PC-3 (cell line): Measurements from ENCODE around the gene CYP2J2. TPM values are rescaled to one million over a fixed set of nuclear protein-coding genes. Genes with fewer than 3 reads are reported as not detected.

ENCODE experiments used
- ATAC-seq: fragments of 200-7000 bp; cut with Tn5 transposase; 2 replicates; pipeline ENCODE4 v1.9.1; 2020; ENCODE audit warnings: mild to moderate bottlenecking, moderate library complexity
- BruUV-seq: library from RNA; stranded (reverse); fragments of 400-500 nt; replicated peaks from 2 replicates; lab custom pipeline; 2021; lab: Mats Ljungman, UMichigan
- CTCF ChIA-PET: fragments of 300-600 bp; sonication (Branson Sonifier 250); formaldehyde crosslinking; loops from one replicate; lab custom pipeline; 2022; ENCODE audit warnings: antibody characterized with exemption; lab: Charles Lee
- POLR2A ChIA-PET: fragments of 300-600 bp; sonication (Branson Sonifier 250); formaldehyde crosslinking; loops from one replicate; lab custom pipeline; 2022; ENCODE audit warnings: antibody characterized with exemption; ENCODE audit not compliant: unreplicated experiment; lab: Charles Lee
- DNase-seq: peaks from one replicate; pipeline ENCODE4 v3.0.0-alpha.2; 2015
- H2AFZ ChIP-seq: fragments of 300-600 bp; sonication (generic); 2 replicates; pipeline ENCODE4 v1.6.0; 2016; ENCODE audit warnings: antibody characterized with exemption, low read length
- H3F3A ChIP-seq: fragments of 300-600 bp; sonication (generic); one replicate; pipeline ENCODE4 v1.6.0; 2017; ENCODE audit warnings: antibody characterized with exemption, low read length, control low read depth, mild to moderate bottlenecking; ENCODE audit not compliant: unreplicated experiment
- H3K27ac ChIP-seq: fragments of 300-600 bp; sonication (generic); 2 replicates; pipeline ENCODE4 v1.5.1; 2016; ENCODE audit warnings: mild to moderate bottlenecking, low read length
- H3K27me3 ChIP-seq: fragments of 300-600 bp; sonication (generic); 2 replicates; pipeline ENCODE4 v1.6.1; 2016; ENCODE audit warnings: low read length, mixed read lengths
- H3K36me3 ChIP-seq: fragments of 300-600 bp; sonication (generic); 2 replicates; pipeline ENCODE4 v1.6.1; 2016; ENCODE audit warnings: low read depth, mixed run types, low read length, mixed read lengths
- H3K4me1 ChIP-seq: fragments of 300-600 bp; sonication (generic); 2 replicates; pipeline ENCODE4 v1.5.1; 2016; ENCODE audit warnings: low read length; ENCODE audit not compliant: insufficient read depth
- H3K4me2 ChIP-seq: fragments of 300-600 bp; sonication (generic); 2 replicates; pipeline ENCODE4 v1.6.0; 2016; ENCODE audit warnings: low read length
- H3K4me3 ChIP-seq: fragments of 300-600 bp; sonication (generic); 2 replicates; pipeline ENCODE4 v1.5.1; 2016; ENCODE audit warnings: mild to moderate bottlenecking, low read length, mixed read lengths
- H3K79me2 ChIP-seq: fragments of 300-600 bp; sonication (generic); 2 replicates; pipeline ENCODE4 v1.6.1; 2017; ENCODE audit warnings: low read length, mixed read lengths
- H3K9ac ChIP-seq: fragments of 300-600 bp; sonication (generic); 2 replicates; pipeline ENCODE4 v1.6.0; 2016; ENCODE audit warnings: mild to moderate bottlenecking, low read length
- H3K9me2 ChIP-seq: fragments of 300-600 bp; sonication (generic); replicated peaks from 2 replicates; pipeline ENCODE4 v1.6.1; 2016; ENCODE audit warnings: mixed run types, low read length, mixed read lengths
- H3K9me3 ChIP-seq: fragments of 300-600 bp; sonication (generic); 2 replicates; pipeline ENCODE4 v1.6.1; 2016; ENCODE audit warnings: low read length, mixed read lengths
- H4K20me1 ChIP-seq: fragments of 300-600 bp; sonication (generic); 2 replicates; pipeline ENCODE4 v1.6.1; 2016; ENCODE audit warnings: low read length, mixed read lengths
- CTCF ChIP-seq: fragments of 300-600 bp; sonication (generic); conservative IDR thresholded peaks from 2 replicates; pipeline ENCODE4 v1.5.1; 2017; ENCODE audit warnings: antibody characterized with exemption, low read depth, mild to moderate bottlenecking, low read length
- EZH2 ChIP-seq: fragments of 300-600 bp; sonication (generic); IDR thresholded peaks from one replicate; pipeline ENCODE4 v1.6.1; 2017; ENCODE audit warnings: antibody characterized with exemption, mild to moderate bottlenecking, low read length; ENCODE audit not compliant: unreplicated experiment
- EZH2phosphoT487 ChIP-seq: fragments of 300-600 bp; sonication (generic); IDR thresholded peaks from 2 replicates; pipeline ENCODE4 v1.6.1; 2018; ENCODE audit warnings: mild to moderate bottlenecking, antibody characterized with exemption, low read length, borderline replicate concordance
- intact Hi-C: fragments of 100-400 bp; cut with micrococcal nuclease; formaldehyde crosslinking; loops from 2 replicates; pipeline ENCODE4 v1.9.0; 2023
- total RNA-seq: library from RNA; depleted of rRNA; stranded (reverse); fragments of >200 nt; gene quantifications from 2 replicates; pipeline ENCODE4 v1.2.3, GENCODE V29; 2014

CYP2J2 gene
- total RNA-seq, 1 experiment from 2014 or later: 0.44 TPM

GRCh38 chr1:59949648-59950047 lies 23.1 kb upstream of the CYP2J2 start:
- Histone ChIP-seq H3K4me1 (no peaks in the 10 kb centered on the region), H2AFZ (no peak overlapping the region), H3K9ac (no peak overlapping the region), H3K27ac (no peak overlapping the region), H3K9me2 (no peaks in the 10 kb centered on the region), H3K4me2 (no peak overlapping the region), H3F3A (no peaks in the 10 kb centered on the region), H3K4me3 (no peak overlapping the region), H4K20me1 (no peaks in the 10 kb centered on the region), H3K9me3 (no peaks in the 10 kb centered on the region), H3K36me3 (no peaks in the 10 kb centered on the region), H3K79me2 (no peaks in the 10 kb centered on the region), H3K27me3 (peaks cover 19% of the 10 kb centered on the region; the same call in 1 of the 2 replicates)
- BruUV-seq: no TSS peak
- ATAC-seq (no peak), DNase-seq (no peak)
- TF ChIP-seq EZH2phosphoT487 (no peak), CTCF (no peak), EZH2 (no peak)
- CTCF ChIA-PET: interaction anchor here (0.6 kb wide), 1 partner anchor 21 kb away, joined by 4 read pairs; no protein-coding TSS in a partner anchor
- intact Hi-C loops: loop anchor here (10.0 kb wide), 1 partner anchor 175 kb away; no protein-coding TSS in a partner anchor
- POLR2A ChIA-PET: interaction anchor here (0.6 kb wide), 2 partner anchors 41 to 68 kb away, joined by 8 to 24 read pairs; no protein-coding TSS in a partner anchor

GRCh38 chr1:59948990-59949389 lies 22.4 kb upstream of the CYP2J2 start:
- Histone ChIP-seq H3K4me2 (no peak overlapping the region), H3K9me3 (no peaks in the 10 kb centered on the region), H3K4me1 (no peaks in the 10 kb centered on the region), H3K27ac (no peak overlapping the region), H3K27me3 (peaks cover 22% of the 10 kb centered on the region), H3K4me3 (no peak overlapping the region), H3K79me2 (no peaks in the 10 kb centered on the region), H3K36me3 (no peaks in the 10 kb centered on the region), H3F3A (no peaks in the 10 kb centered on the region), H2AFZ (no peak overlapping the region), H3K9me2 (no peaks in the 10 kb centered on the region), H4K20me1 (no peaks in the 10 kb centered on the region), H3K9ac (no peak overlapping the region)
- DNase-seq: no peak
- BruUV-seq: no TSS peak
- CTCF ChIA-PET: no interaction called here
- no peak for ATAC-seq
- no peak for TF ChIP-seq EZH2
- TF ChIP-seq EZH2phosphoT487: no peak
- no peak for TF ChIP-seq CTCF
- POLR2A ChIA-PET: interaction anchor here (0.6 kb wide), 1 partner anchor 42 kb away, joined by 8 read pairs; no protein-coding TSS in a partner anchor
- intact Hi-C loops: loop anchor here (10.0 kb wide), 1 partner anchor 174 kb away; no protein-coding TSS in a partner anchor
